Posterior vena cava (tissue), 2 donors: ENCODE data around the gene KIF20A. TPM values are rescaled to one million over a fixed set of nuclear protein-coding genes. Genes with fewer than 3 reads are reported as not detected.
A peak's percentile ranks its signal among the peaks of the same experiment; 100 is the strongest.
"Not testable (repeated sequence)": the region's sequence is repeated elsewhere in the genome, so short reads cannot be mapped to it uniquely, and the experiment has no call there.

Experiments used
- DNase-seq: peaks from one replicate; pipeline ENCODE4 v3.0.0-alpha.2; 2020; ENCODE audit warnings: low spot score
- intact Hi-C, 2 donors: fragments of 100-400 bp; cut with DNase I; formaldehyde crosslinking; loops; one replicate each; pipeline versions ENCODE4 v1.14.1 to v1.14.2; 2022 to 2023
- long read RNA-seq, 2 donors: library from polyadenylated mRNA; unstranded; transcript quantifications; one replicate each; pipeline ENCODE4 v2.0.0, GENCODE V29; 2020 to 2021
- total RNA-seq, 2 donors: library from RNA; stranded (reverse); fragmentation: NEBNext Ultra II Directional; extraction: Animal tissue kit (Norgen Biotek cat#: 25700); gene quantifications; one replicate each; pipeline ENCODE4 v1.2.1, GENCODE V29; 2021
- donor health status: DM: yes; HTN: yes; CAD: no.
- donor health status: DM: yes; HTN: yes; CAD: no.

KIF20A gene
- 1 to 10 TPM in 1 of 2 donors, under 1 TPM in 1; 0.52 to 1.1 TPM for total RNA-seq
- long read RNA-seq, donor 1 = 0 reads
- long read RNA-seq, donor 2 = 0 reads

- DNase-seq = peak; percentile 98
- intact Hi-C loops = no loop called here
Observed at GRCh38 chr5:138178516-138179276, at the start of gene KIF20A, which contains the start of gene BRD8. TSS of gene KIF20A (plus strand) at chr5:138179112. CDS start at chr5:138179681, 569 bp downstream. TSS of gene BRD8 (minus strand) at chr5:138178630. CDS start at chr5:138178614, 16 bp downstream.

DNA sequence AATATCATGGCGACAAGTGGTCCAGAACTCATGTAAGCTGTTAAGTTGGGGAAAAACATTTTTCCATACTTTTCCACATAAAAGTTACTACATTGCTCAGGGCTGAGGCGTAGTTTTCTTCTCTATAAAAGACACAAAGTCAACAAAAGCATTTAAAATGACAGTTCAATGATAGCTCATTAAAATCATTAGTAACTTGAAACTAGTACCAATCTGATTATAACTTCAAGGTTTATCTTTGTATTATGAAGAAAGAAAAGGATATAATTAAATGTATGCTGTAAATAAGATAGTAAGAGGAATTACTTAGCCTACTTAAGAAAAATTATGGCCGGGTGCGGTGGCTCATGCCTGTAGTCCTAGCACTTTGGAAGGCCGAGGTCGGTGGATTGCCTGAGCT, 49.6 kb upstream of the KIF20A start:
- DNase-seq = no peak
- intact Hi-C loops = no loop called here

DNA sequence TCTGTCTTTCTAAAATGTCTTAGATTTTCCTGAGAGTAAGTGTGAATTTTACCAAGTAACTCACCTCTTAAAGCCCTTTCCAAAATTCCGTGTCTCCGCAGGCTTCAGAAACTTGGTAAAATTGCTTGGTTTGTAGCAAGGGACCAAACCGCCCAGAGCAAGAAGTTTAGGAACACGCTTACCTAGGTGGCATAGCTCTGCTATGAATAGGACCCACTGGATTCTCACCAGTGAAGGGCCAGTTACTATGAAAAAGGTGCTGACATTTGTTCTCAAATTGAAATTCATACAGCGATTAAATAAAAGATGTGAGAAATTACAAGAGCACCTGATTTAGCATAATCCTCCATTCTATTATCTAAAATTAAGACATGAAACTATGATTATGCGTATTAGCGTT, 46.4 kb upstream of the KIF20A start:
- no peak for DNase-seq
- intact Hi-C loops = loop anchor here in 1 of 2 donors (2.0 to 10.0 kb wide), 3 partner anchors 56 to 508 kb away; partner anchors contain the start of gene FAM13B

DNA sequence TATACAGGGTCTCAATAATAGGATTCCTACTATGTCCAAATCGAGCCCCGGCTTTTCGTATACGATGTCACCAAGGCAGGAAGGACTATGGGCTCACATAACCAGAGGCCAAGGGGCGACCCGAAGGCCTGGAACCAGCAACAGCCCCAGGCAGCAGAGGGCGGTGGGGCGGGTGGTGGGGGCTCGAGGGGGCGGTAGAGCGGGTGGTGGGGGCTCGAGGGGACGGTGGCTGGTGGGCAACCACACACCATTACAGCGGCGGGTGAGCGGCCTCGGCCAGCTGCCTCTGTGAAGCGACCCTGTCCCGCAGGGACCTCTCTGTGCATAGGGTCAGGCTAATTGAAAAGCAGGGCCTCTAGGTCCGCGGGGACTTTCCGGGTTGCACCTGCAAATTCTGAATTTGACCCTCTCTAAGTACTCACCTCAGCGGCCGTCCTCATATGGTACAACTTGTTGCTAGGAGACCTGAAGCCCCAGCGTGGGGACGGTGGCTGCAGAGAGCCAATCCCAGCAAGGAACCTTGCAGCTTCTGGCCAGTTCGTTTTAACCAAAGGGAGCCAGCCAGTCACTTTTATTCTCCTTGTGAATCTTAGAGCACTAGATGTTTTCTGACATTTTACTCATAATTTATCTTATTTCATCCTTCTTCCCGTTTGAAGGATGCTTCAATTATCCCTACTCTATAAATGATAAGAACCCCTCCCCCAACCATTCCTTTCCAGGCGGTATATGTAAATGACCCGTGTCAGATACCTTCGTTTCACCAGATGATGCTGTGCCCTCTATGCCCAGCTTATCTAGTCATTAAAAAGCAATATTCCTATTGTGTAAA, 39.7 kb upstream of the KIF20A start, which contains the start of gene NME5:
Gene NME5, minus strand, starts transcription at position 480 of the 832 bp plus-strand sequence. CDS start 648 bp downstream, outside the sequence.
- intact Hi-C loops = loop anchor here in 1 of 2 donors (10.0 kb wide), 2 partner anchors 104 to 514 kb away; partner anchors contain the start of gene FAM13B
- peak; percentile 88 for DNase-seq

DNA sequence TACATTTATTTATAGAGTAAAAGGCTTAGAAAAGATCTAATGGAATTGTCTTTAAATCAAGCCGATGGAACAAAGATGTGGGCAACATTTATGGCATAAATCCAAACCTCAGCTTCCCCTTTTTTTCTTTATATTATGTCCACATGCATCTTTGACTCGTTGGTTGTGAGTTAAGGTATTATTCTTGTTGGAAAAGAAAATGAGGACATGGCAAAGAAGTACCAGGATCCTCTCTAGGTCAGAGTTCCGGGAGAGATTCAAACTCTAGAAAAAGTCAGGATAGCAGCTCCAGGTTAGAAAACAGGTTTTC, 39.2 kb upstream of the KIF20A start:
- intact Hi-C loops = loop anchor here in 1 of 2 donors (5.0 to 10.0 kb wide), 3 partner anchors 105 to 515 kb away; partner anchors contain the start of gene FAM13B
- DNase-seq = no peak

- no peak for DNase-seq
- intact Hi-C loops = loop anchor here in 1 of 2 donors (5.0 kb wide), 1 partner anchor 237 kb away; no protein-coding TSS in a partner anchor
Observed at GRCh38 chr5:138140268-138140667, 38.6 kb upstream of the KIF20A start.

DNA sequence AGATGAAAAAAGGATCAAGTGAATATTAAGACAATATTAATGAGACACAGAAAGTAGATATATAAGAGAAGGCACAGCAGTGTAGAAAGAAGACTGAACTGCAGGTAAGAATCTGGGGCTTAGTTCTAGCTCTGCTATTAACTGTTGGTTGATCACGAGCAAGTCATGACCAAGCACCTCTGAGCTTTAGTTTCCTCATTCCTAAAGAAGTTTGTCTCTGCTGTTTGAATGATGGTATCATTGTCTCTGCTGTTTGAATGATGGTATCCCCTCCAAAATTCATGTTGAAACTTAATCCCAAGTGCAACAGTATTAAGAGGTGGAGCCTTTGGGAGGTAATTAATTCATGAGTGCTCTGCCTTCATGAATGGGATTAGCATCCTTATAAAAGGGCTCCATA, 37.2 kb upstream of the KIF20A start:
- intact Hi-C loops = loop anchor here in 1 of 2 donors (5.0 kb wide), 1 partner anchor 236 kb away; no protein-coding TSS in a partner anchor
- DNase-seq = no peak

- DNase-seq = not testable (repeated sequence)
- intact Hi-C loops = loop anchor here in 1 of 2 donors (5.0 kb wide), 1 partner anchor 234 kb away; no protein-coding TSS in a partner anchor
Observed at GRCh38 chr5:138143578-138143977, 35.3 kb upstream of the KIF20A start.

GRCh38 chr5:138148811-138149210, 30.1 kb upstream of the KIF20A start:
- intact Hi-C loops = no loop called here
- DNase-seq = no peak

GRCh38 chr5:138149530-138149929, 29.4 kb upstream of the KIF20A start:
- DNase-seq = no peak
- intact Hi-C loops = no loop called here

GRCh38 chr5:138155977-138156376, 22.9 kb upstream of the KIF20A start:
- DNase-seq = not testable (repeated sequence)
- intact Hi-C loops = loop anchor here in 1 of 2 donors (2.0 kb wide), 1 partner anchor 41 kb away; no protein-coding TSS in a partner anchor

DNA sequence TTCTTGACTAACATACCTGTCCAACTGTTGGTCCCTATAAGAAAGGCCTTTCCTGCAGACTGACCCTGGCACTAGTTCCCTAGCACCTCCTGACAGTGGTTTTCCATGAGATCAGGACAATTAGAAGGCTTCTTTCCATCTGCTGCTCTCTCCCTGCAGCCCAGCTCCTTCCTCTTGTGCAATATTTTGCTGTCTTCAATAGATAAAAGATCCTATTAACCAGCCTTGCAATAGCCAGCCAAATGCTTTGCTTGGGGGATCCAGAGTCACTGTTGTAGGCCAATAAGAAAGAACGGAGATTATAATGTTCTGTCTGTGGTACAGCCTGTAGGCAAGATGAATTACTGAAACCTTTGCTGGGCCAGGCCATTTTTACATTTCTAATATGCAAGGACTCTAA, 21.3 kb upstream of the KIF20A start:
- intact Hi-C loops = loop anchor here in 1 of 2 donors (2.0 kb wide), 1 partner anchor 39 kb away; no protein-coding TSS in a partner anchor
- DNase-seq = no peak

DNA sequence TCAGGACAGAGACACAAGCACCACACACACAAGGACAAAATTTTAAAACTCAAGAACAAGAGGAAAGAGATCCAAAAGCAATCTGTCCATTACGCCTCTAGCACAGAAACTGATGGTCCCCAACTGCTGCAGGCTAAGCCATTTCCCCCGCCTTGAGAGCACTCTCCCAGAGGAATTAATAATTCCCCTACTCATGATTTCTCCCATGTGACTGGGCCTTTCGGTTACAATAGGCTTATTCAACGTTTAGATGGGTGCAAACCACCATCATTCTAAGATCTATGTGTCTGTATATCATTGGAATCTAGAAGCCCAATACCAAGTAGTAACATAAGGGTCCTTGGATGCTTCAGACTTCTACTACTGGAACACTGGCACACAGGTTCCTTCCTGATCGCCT, 19.2 kb upstream of the KIF20A start:
- intact Hi-C loops = no loop called here
- DNase-seq = no peak

DNA sequence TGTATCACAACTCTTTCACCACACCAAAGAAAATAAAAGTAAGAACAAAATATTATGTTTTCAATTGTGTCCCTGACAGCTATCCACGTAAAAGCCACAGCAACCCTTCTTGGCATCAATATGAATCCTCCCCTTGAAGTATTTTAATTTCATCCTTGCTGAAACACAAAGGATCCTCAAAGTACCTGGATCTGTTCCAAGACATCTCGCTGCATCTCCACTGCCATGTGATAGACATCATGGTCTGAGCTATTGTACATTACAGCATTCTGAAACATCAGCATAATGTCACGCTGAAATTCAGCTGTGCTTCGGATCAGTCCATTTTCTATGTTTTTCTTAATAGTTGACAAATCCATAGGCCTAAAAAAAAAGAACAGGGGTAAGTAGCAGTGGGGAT, 18.2 kb upstream of the KIF20A start:
- intact Hi-C loops = no loop called here
- no peak for DNase-seq

GRCh38 chr5:138163721-138164120, 15.2 kb upstream of the KIF20A start:
- intact Hi-C loops = no loop called here
- DNase-seq = no peak

- intact Hi-C loops = no loop called here
- DNase-seq = no peak
Observed at GRCh38 chr5:138169124-138169523, 9.8 kb upstream of the KIF20A start.

DNA sequence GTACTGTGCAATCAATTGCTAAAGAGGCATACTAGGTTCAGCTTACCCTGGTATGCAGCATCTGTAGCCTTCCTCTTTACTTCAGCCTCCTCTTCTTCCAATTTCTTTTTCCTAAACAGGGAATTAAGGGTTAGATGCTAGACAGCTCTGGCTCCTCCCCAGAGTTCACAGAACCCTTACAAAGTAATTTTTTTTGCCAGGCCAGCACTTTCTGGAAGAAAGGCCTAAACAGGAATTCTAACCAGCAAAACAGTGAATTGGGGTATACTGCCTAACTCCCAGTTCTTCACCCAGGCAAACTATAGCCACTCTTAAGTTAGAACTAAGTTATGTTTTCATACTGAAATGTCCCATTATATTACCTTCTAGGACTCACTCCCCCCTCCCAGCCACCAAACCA, 8.6 kb upstream of the KIF20A start:
- intact Hi-C loops = no loop called here

DNA sequence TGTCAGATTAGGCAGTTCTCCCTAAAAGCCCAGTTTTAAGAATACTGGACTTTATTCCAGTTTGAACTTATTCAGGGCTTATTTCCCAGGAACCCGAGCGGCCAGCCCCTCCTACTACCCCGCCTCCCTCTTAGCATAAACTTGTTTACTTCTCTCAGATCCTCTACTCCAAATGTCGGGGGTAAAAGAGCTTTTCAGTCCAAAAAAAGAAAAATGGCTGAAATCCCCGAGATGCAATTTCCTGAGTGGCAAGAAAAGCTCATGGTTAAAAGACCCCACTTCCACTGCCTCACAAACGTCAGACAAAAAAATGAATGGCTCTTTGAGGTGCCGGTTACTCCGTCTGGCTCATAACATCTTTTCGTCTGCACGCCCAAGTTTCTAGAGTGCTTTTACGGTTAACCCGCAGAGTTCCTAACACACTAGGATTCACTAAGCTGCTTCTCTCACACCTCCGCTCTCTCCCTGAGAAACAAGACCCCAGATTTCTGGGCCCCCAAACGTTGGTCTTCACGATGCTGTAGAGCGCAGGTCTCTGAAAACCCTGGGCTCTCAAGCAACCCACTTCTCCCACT, 884 bp upstream of the KIF20A start:
- DNase-seq = no peak
- intact Hi-C loops = no loop called here

More for the DNA sequence above, 8.6 kb upstream of the KIF20A start:
- DNase-seq = no peak

GRCh38 chr5:138179277-138179857, 455 bp downstream of the KIF20A start:
- intact Hi-C loops = no loop called here
- DNase-seq = no peak
